Gastroesophageal sphincter (tissue), 4 donors: Measurements from ENCODE around the gene GPR61. TPM values are rescaled to one million over a fixed set of nuclear protein-coding genes. Genes with fewer than 3 reads are reported as not detected.

ENCODE experiments used
- ATAC-seq: fragments of 150-250 bp; one replicate; pipeline ENCODE4 v1.9.1; 2016; ENCODE audit warnings: mild to moderate bottlenecking, moderate library complexity
- H3K27ac ChIP-seq, 4 donors: fragments of 200-600 bp; sonication (generic) in 3 of 4; 1 replicate in 3 of 4; 2 replicates in 1 of 4; pipeline ENCODE4 v1.5.1; 2016 to 2019
- H3K27me3 ChIP-seq: fragments of 200-600 bp; sonication (generic); one replicate; pipeline ENCODE4 v1.5.1; 2019
- H3K36me3 ChIP-seq, 2 donors: fragments of 200-600 bp; sonication (generic); one replicate each; pipeline ENCODE4 v1.5.1; 2019; ENCODE audit warnings: control low read depth in 1 of 2
- H3K4me1 ChIP-seq, 3 donors: fragments of 200-600 bp; sonication (generic); 1 replicate in 2 of 3; 2 replicates in 1 of 3; pipeline ENCODE4 v1.5.1; 2016 to 2019; ENCODE audit warnings: control low read depth in 2 of 3
- H3K4me3 ChIP-seq, 2 donors: fragments of 200-600 bp; sonication (generic); one replicate each; pipeline ENCODE4 v1.5.1; 2019; ENCODE audit warnings: mild to moderate bottlenecking in 1 of 2, moderate library complexity in 1 of 2
- H3K9me3 ChIP-seq, 3 donors: fragments of 200-600 bp; sonication (generic); one replicate each; pipeline ENCODE4 v1.5.1; 2017 to 2019; ENCODE audit warnings: control low read depth in 2 of 3
- CTCF ChIP-seq, 4 experiments: fragments of 200-600 bp in 2 of 4; fragments of 450-650 bp in 2 of 4; sonication (generic) in 1 of 4; IDR thresholded peaks; one replicate each; pipeline ENCODE4 v1.5.1; 2017 to 2019; ENCODE audit warnings: antibody characterized with exemption in 4 of 4, mild to moderate bottlenecking in 2 of 4, moderate library complexity in 2 of 4
- EP300 ChIP-seq: sonication (generic); formaldehyde crosslinking; IDR thresholded peaks from one replicate; pipeline ENCODE4 v1.6.1; 2017; ENCODE audit warnings: antibody characterized with exemption, mild to moderate bottlenecking
- POLR2A ChIP-seq, 2 donors: fragments of 450-650 bp; IDR thresholded peaks; one replicate each; pipeline ENCODE4 v1.6.1; 2017; ENCODE audit warnings: antibody characterized with exemption in 2 of 2, mild to moderate bottlenecking in 2 of 2, moderate library complexity in 1 of 2
- POLR2AphosphoS5 ChIP-seq: sonication (generic); formaldehyde crosslinking; IDR thresholded peaks from one replicate; pipeline ENCODE4 v1.6.1; 2017; ENCODE audit warnings: antibody characterized with exemption
- WGBS, 2 donors: methylation state at CpG; one replicate each; pipeline ENCODE4 v1.1.5; 2018; ENCODE audit warnings: low coverage in 1 of 2; 5-methylcytosine and 5-hydroxymethylcytosine counted together
- total RNA-seq, 4 donors: library from RNA; depleted of rRNA; stranded (reverse); fragments of >200 nt; gene quantifications; one replicate each; pipeline ENCODE4 v1.1.0, GENCODE V29; 2016

GPR61 gene
- total RNA-seq: not detected

- no peaks in the 10 kb centered on the region for H3K36me3 ChIP-seq
- H3K9me3 ChIP-seq: no peaks in the 10 kb centered on the region
- no peak for TF ChIP-seq POLR2A (IDR thresholded peaks at IDR 0.05)
- TF ChIP-seq EP300: no peak
- TF ChIP-seq POLR2AphosphoS5: no peak
- no peak for TF ChIP-seq CTCF (IDR thresholded peaks at IDR 0.05)
- no peak within 1 kb of the TSS for H3K4me3 ChIP-seq
- no CpG with 5 or more reads among the region's 7 CpGs for WGBS, 2 donors
- H3K27me3 ChIP-seq: no peaks in the 10 kb centered on the region
- ATAC-seq: no peak
- no peak within 1 kb of the TSS for H3K27ac ChIP-seq
- H3K4me1 ChIP-seq: peaks cover 2 to 20% (median 4%) of the 10 kb centered on the region in 3 donors
These were observed at the start of gene GPR61 for GRCh38 chr1:109539676-109540075. Gene GPR61 (plus strand): TSS chr1:109539872. CDS start chr1:109543023, 3,151 bp downstream.

- H3K27ac ChIP-seq: no peak overlapping the region
- TF ChIP-seq CTCF (IDR thresholded peaks at IDR 0.05) (peak in 3 of 4 experiments; percentile 72 to 87 (median 73)), POLR2AphosphoS5 (no peak), POLR2A (IDR thresholded peaks at IDR 0.05) (no peak)
- H3K36me3 ChIP-seq: peaks cover 0 to 39% of the 10 kb centered on the region in 2 donors
- H3K4me3 ChIP-seq: no peak overlapping the region
- peak; percentile 49 for ATAC-seq
- peaks cover 0 to 34% (median 18%) of the 10 kb centered on the region in 3 donors for H3K4me1 ChIP-seq
- no peaks in the 10 kb centered on the region for H3K27me3 ChIP-seq
- H3K9me3 ChIP-seq: no peaks in the 10 kb centered on the region
- 93% methylated on average over 5 of the region's 11 CpGs; no CpG with 5 or more reads in 1 of the 2 donors for WGBS, 2 donors
These were observed 49.4 kb upstream of the GPR61 start for GRCh38 chr1:109490029-109490933.

- no peak for TF ChIP-seq POLR2A (IDR thresholded peaks at IDR 0.05)
- TF ChIP-seq CTCF (IDR thresholded peaks at IDR 0.05): no peak
- TF ChIP-seq EP300: no peak
- no peak for TF ChIP-seq POLR2AphosphoS5
- H3K36me3 ChIP-seq: peaks cover 0 to 43% of the 10 kb centered on the region in 2 donors
- ATAC-seq: no peak
These were observed 48.8 kb upstream of the GPR61 start for GRCh38 chr1:109490934-109491302.

GRCh38 chr1:109491372-109491771, 48.3 kb upstream of the GPR61 start:
- 100% methylated on average over 1 of the region's 8 CpGs; no CpG with 5 or more reads in 1 of the 2 donors for WGBS, 2 donors
- Histone ChIP-seq H3K27ac (no peak overlapping the region), H3K4me1 (peaks cover 0 to 42% (median 20%) of the 10 kb centered on the region in 3 donors), H3K36me3 (peaks cover 0 to 48% of the 10 kb centered on the region in 2 donors), H3K27me3 (no peaks in the 10 kb centered on the region), H3K9me3 (no peaks in the 10 kb centered on the region), H3K4me3 (no peak overlapping the region)
- ATAC-seq: no peak
- TF ChIP-seq EP300: no peak
- TF ChIP-seq POLR2A (IDR thresholded peaks at IDR 0.05): no peak
- TF ChIP-seq CTCF (IDR thresholded peaks at IDR 0.05): no peak
- no peak for TF ChIP-seq POLR2AphosphoS5

More at GRCh38 chr1:109490934-109491302, 48.8 kb upstream of the GPR61 start:
- no peaks in the 10 kb centered on the region for H3K27me3 ChIP-seq
- H3K4me3 ChIP-seq: no peak overlapping the region
- 75 to 90% methylated on average over 2 of the region's 11 CpGs for WGBS, 2 donors
- no peak overlapping the region for H3K27ac ChIP-seq
- H3K4me1 ChIP-seq: peaks cover 0 to 38% (median 20%) of the 10 kb centered on the region in 3 donors
- no peaks in the 10 kb centered on the region for H3K9me3 ChIP-seq
